ENCODE data around the gene RSPO1.

Gene RSPO1

GRCh38 chr1:37656026-37656425 is 21.3 kb upstream of the RSPO1 start:
- DNase-seq, result no peak

- DNase-seq, result no peak
Observed at GRCh38 chr1:37655274-37655673, 20.6 kb upstream of the RSPO1 start.

GRCh38 chr1:37653906-37654305 is 19.2 kb upstream of the RSPO1 start:
- no peak for DNase-seq

- no peak for DNase-seq
Observed at GRCh38 chr1:37652976-37653375, 18.3 kb upstream of the RSPO1 start.

GRCh38 chr1:37651803-37652202 is 17.1 kb upstream of the RSPO1 start:
- DNase-seq, result no peak

- no peak for DNase-seq
Observed at GRCh38 chr1:37650721-37651120, 16.0 kb upstream of the RSPO1 start.

- no peak for DNase-seq
Observed at GRCh38 chr1:37650173-37650572, 15.5 kb upstream of the RSPO1 start.

GRCh38 chr1:37647281-37647680 is 12.6 kb upstream of the RSPO1 start:
- no peak for DNase-seq

GRCh38 chr1:37641059-37641458 is 6.4 kb upstream of the RSPO1 start:
- DNase-seq, result no peak

- no peak for DNase-seq
Observed at GRCh38 chr1:37636435-37636834, 1.7 kb upstream of the RSPO1 start.

- no peak for DNase-seq
Observed at GRCh38 chr1:37634992-37635902, 555 bp upstream of the RSPO1 start.

- no peak for DNase-seq
Observed at GRCh38 chr1:37633938-37634243, 801 bp downstream of the RSPO1 start.

- DNase-seq, result no peak
Observed at GRCh38 chr1:37633040-37633937, 1.4 kb downstream of the RSPO1 start.

GRCh38 chr1:37631036-37631435 is 3.7 kb downstream of the RSPO1 start:
- DNase-seq, result no peak

- DNase-seq, result no peak
Observed at GRCh38 chr1:37630426-37631028, 4.2 kb downstream of the RSPO1 start.

GRCh38 chr1:37629726-37630425 is 4.8 kb downstream of the RSPO1 start:
- DNase-seq, result no peak

- DNase-seq, result no peak
Observed at GRCh38 chr1:37629008-37629407, 5.7 kb downstream of the RSPO1 start.

GRCh38 chr1:37628026-37628556 is 6.6 kb downstream of the RSPO1 start:
- DNase-seq, result no peak

GRCh38 chr1:37622131-37622530 is 12.6 kb downstream of the RSPO1 start:
- no peak for DNase-seq

- DNase-seq, result no peak
Observed at GRCh38 chr1:37621326-37621870, 13.3 kb downstream of the RSPO1 start.

GRCh38 chr1:37620707-37621106 is 14.0 kb downstream of the RSPO1 start:
- no peak for DNase-seq

- no peak for DNase-seq
Observed at GRCh38 chr1:37616330-37616729, 18.4 kb downstream of the RSPO1 start.
